ENCODE data around the gene CDK10.

Gene CDK10

DNA sequence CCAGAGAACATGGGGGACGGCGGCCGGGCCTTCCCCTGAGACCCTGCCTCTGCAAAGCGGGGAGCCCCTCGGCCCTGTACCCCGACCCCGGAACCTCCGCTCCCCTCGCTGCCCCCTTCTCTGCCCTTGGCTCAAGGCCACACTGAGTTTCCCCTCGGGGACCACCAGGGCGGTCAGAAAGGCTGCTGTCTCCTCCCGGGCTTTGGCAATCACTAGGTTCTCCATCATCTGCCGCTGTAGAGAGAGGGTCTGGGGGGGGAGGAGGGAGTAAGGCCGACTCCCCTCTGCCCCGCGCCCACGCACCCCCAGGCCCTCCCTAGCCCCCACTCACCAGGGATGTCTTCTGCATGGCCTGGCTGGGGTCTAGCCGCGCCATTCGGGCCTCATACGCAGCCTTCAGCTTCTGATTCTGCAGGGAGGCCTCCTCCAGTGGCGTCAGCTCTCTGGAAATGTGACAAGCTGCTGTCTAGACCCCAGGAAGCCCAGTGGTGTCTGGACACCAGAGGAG lies 25.8 kb downstream of the CDK10 start:
- TF ChIP-seq EP300 (IDR thresholded peaks at IDR 0.05; ENCODE audit: borderline replicate concordance) (no peak), NFIC (IDR thresholded peaks at IDR 0.05) (no peak), TEAD4 (IDR thresholded peaks at IDR 0.05) (no peak), TAF1 (IDR thresholded peaks at IDR 0.05; ENCODE audit: low read depth) (no peak), RAD21 (IDR thresholded peaks at IDR 0.05; ENCODE audit: low read depth) (no peak), YY1 (IDR thresholded peaks at IDR 0.05; ENCODE audit: low read depth) (no peak), CEBPB (IDR thresholded peaks at IDR 0.05) (no peak), USF1 (IDR thresholded peaks at IDR 0.05) (no peak), ZBTB7A (IDR thresholded peaks at IDR 0.05; ENCODE audit: low read depth) (no peak), FOXM1 (IDR thresholded peaks at IDR 0.05; ENCODE audit: borderline replicate concordance, low read depth) (no peak), REST (IDR thresholded peaks at IDR 0.05; ENCODE audit: low read depth) (no peak), EGR1 (IDR thresholded peaks at IDR 0.05) (no peak), CREB1 (IDR thresholded peaks at IDR 0.05; ENCODE audit: low read depth) (no peak), TCF12 (IDR thresholded peaks at IDR 0.05; ENCODE audit: low read depth) (no peak)
- TF ChIP-seq, protein P1, sequence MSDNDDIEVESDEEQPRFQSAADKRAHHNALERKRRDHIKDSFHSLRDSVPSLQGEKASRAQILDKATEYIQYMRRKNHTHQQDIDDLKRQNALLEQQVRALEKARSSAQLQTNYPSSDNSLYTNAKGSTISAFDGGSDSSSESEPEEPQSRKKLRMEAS (IDR thresholded peaks at IDR 0.05): no peak

GRCh38 chr16:89716493-89716892 lies 30.0 kb downstream of the CDK10 start:
- TF ChIP-seq TAF1 (IDR thresholded peaks at IDR 0.05; ENCODE audit: low read depth): no peak
- no peak for TF ChIP-seq FOXM1 (IDR thresholded peaks at IDR 0.05; ENCODE audit: borderline replicate concordance, low read depth)
- no peak for TF ChIP-seq CEBPB (IDR thresholded peaks at IDR 0.05)
- TF ChIP-seq NFIC (IDR thresholded peaks at IDR 0.05): no peak
- no peak for TF ChIP-seq RAD21 (IDR thresholded peaks at IDR 0.05; ENCODE audit: low read depth)
- TF ChIP-seq CREB1 (IDR thresholded peaks at IDR 0.05; ENCODE audit: low read depth): no peak
- TF ChIP-seq TCF12 (IDR thresholded peaks at IDR 0.05; ENCODE audit: low read depth): no peak
- no peak for TF ChIP-seq TEAD4 (IDR thresholded peaks at IDR 0.05)
- no peak for TF ChIP-seq USF1 (IDR thresholded peaks at IDR 0.05)
- no peak for TF ChIP-seq YY1 (IDR thresholded peaks at IDR 0.05; ENCODE audit: low read depth)
- TF ChIP-seq, protein P1 (IDR thresholded peaks at IDR 0.05): no peak
- no peak for TF ChIP-seq EP300 (IDR thresholded peaks at IDR 0.05; ENCODE audit: borderline replicate concordance)
- no peak for TF ChIP-seq EGR1 (IDR thresholded peaks at IDR 0.05)
- no peak for TF ChIP-seq REST (IDR thresholded peaks at IDR 0.05; ENCODE audit: low read depth)
- TF ChIP-seq ZBTB7A (IDR thresholded peaks at IDR 0.05; ENCODE audit: low read depth): no peak

DNA sequence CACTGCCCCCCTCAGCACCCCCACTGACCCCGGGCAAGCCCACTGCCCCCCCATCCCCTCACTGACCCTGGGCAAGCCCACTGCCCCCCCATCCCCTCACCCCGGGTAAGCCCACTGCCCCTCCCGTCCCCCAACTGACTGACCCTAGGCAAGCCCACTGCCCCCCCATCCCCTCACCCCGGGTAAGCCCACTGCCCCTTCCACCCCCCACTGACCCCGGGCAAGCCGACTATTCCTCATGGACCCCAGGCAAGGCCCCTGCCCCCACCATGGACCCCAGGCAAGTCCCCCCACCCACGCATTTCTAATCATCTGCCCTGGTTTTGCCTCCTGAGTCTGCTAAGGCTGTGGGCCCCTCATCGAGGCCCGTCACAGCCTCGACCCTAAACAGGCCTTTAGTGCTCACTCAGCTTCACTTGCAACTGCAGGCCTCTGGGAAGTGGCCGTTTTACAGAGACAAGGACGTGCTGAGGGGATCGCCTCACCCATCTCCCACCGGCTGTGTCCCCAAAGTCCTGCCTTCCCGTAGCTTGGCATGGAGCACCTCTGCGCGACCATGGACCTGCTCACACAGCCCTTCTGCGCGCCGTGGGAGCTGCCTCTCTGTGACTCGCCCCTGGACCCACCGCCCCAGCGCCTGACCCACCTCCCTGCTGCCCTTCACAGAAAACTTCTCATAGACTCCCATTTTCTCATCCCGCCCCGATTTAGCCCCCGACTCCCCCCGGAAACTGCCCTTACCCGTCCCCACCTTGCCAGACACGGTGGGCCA lies 30.6 kb downstream of the CDK10 start:
- TF ChIP-seq TEAD4 (IDR thresholded peaks at IDR 0.05) (no peak), CREB1 (IDR thresholded peaks at IDR 0.05; ENCODE audit: low read depth) (no peak), YY1 (IDR thresholded peaks at IDR 0.05; ENCODE audit: low read depth) (no peak), USF1 (IDR thresholded peaks at IDR 0.05) (no peak), RAD21 (IDR thresholded peaks at IDR 0.05; ENCODE audit: low read depth) (no peak), CEBPB (IDR thresholded peaks at IDR 0.05) (no peak), EP300 (IDR thresholded peaks at IDR 0.05; ENCODE audit: borderline replicate concordance) (no peak), TAF1 (IDR thresholded peaks at IDR 0.05; ENCODE audit: low read depth) (no peak), FOXM1 (IDR thresholded peaks at IDR 0.05; ENCODE audit: borderline replicate concordance, low read depth) (no peak), TCF12 (IDR thresholded peaks at IDR 0.05; ENCODE audit: low read depth) (no peak), NFIC (IDR thresholded peaks at IDR 0.05) (no peak), REST (IDR thresholded peaks at IDR 0.05; ENCODE audit: low read depth) (no peak), EGR1 (IDR thresholded peaks at IDR 0.05) (no peak), ZBTB7A (IDR thresholded peaks at IDR 0.05; ENCODE audit: low read depth) (no peak)
- TF ChIP-seq, protein P1 (IDR thresholded peaks at IDR 0.05): no peak

Data from Ishikawa (cell line).